SU-DHL-6 (cell line): ENCODE data around the gene PECR.

Experiments used
- CTCF ChIP-seq: fragments of 200-600 bp; sonication (generic); IDR thresholded peaks from one replicate; pipeline ENCODE4 v1.5.1; 2017; ENCODE audit warnings: antibody characterized with exemption, mild to moderate bottlenecking, low read length, moderate library complexity; ENCODE audit not compliant: insufficient read depth, poor library complexity, severe bottlenecking
- EZH2phosphoT487 ChIP-seq: fragments of 200-600 bp; sonication (generic), shearing (Covaris generic); conservative IDR thresholded peaks from 2 replicates; pipeline ENCODE4 v1.6.1; 2018; ENCODE audit warnings: mild to moderate bottlenecking, antibody characterized with exemption, low read length, moderate library complexity, mixed read lengths

GRCh38 chr2:216111122-216111521 lies 29.5 kb upstream of the PECR start:
- TF ChIP-seq CTCF, result no peak
- TF ChIP-seq EZH2phosphoT487, result no peak
